KG1 (cell line): ENCODE results near the gene DLGAP1.
"Not testable (repeated sequence)": the region's sequence is repeated elsewhere in the genome, so short reads cannot be mapped to it uniquely, and the experiment has no call there.

Source experiments
- DNase-seq: peaks from one replicate; lab custom pipeline; 2025; lab: John Stamatoyannopoulos, UW

DLGAP1 gene

GRCh38 chr18:4455113-4455811 is at the start of gene DLGAP1:
TSS of gene DLGAP1 (minus strand) at chr18:4455307.
- no peak for DNase-seq

GRCh38 chr18:4494703-4495284 is 39.7 kb upstream of the DLGAP1 start:
- not testable (repeated sequence) for DNase-seq

GRCh38 chr18:4468511-4468910 is 13.4 kb upstream of the DLGAP1 start:
- no peak for DNase-seq

- DNase-seq, result no peak
Observed at GRCh38 chr18:4454537-4455112, 482 bp downstream of the DLGAP1 start.

GRCh38 chr18:4453874-4454536 is 1.1 kb downstream of the DLGAP1 start:
- DNase-seq, result no peak

GRCh38 chr18:4453567-4453873 is 1.6 kb downstream of the DLGAP1 start:
- DNase-seq, result no peak

- no peak for DNase-seq
Observed at GRCh38 chr18:4450065-4450658, 4.9 kb downstream of the DLGAP1 start.

- no peak for DNase-seq
Observed at GRCh38 chr18:4445902-4446301, 9.2 kb downstream of the DLGAP1 start.

GRCh38 chr18:4444306-4444705 is 10.8 kb downstream of the DLGAP1 start:
- DNase-seq, result no peak

- no peak for DNase-seq
Observed at GRCh38 chr18:4441098-4441497, 14.0 kb downstream of the DLGAP1 start.

- no peak for DNase-seq
Observed at GRCh38 chr18:4438938-4439337, 16.2 kb downstream of the DLGAP1 start.

GRCh38 chr18:4433717-4434116 is 21.4 kb downstream of the DLGAP1 start:
- DNase-seq, result no peak

GRCh38 chr18:4430836-4431235 is 24.3 kb downstream of the DLGAP1 start:
- DNase-seq, result no peak

- DNase-seq, result no peak
Observed at GRCh38 chr18:4417714-4418113, 37.4 kb downstream of the DLGAP1 start.

GRCh38 chr18:4416976-4417375 is 38.1 kb downstream of the DLGAP1 start:
- no peak for DNase-seq

GRCh38 chr18:4412286-4412685 is 42.8 kb downstream of the DLGAP1 start:
- no peak for DNase-seq

- DNase-seq, result no peak
Observed at GRCh38 chr18:4406856-4407255, 48.3 kb downstream of the DLGAP1 start.

GRCh38 chr18:4405965-4406364 is 49.1 kb downstream of the DLGAP1 start:
- DNase-seq, result no peak

- no peak for DNase-seq
Observed at GRCh38 chr18:4403836-4404235, 51.3 kb downstream of the DLGAP1 start.

- no peak for DNase-seq
Observed at GRCh38 chr18:4400911-4401310, 54.2 kb downstream of the DLGAP1 start.

- no peak for DNase-seq
Observed at GRCh38 chr18:4399929-4400328, 55.2 kb downstream of the DLGAP1 start.

GRCh38 chr18:4394700-4395099 is 60.4 kb downstream of the DLGAP1 start:
- DNase-seq, result no peak

GRCh38 chr18:4391859-4392258 is 63.2 kb downstream of the DLGAP1 start:
- DNase-seq, result no peak
